DMS53 treated with DMSO at 0.1 percent for 48 hours (cell line): ENCODE data around the gene ITPR2.

Experiments used
- DNase-seq: peaks from one replicate; lab custom pipeline; 2025; ENCODE audit not compliant: unreplicated experiment; lab: John Stamatoyannopoulos, UW

ITPR2 gene

GRCh38 chr12:26426652-26427051, 406.3 kb downstream of the ITPR2 start:
- DNase-seq = no peak

- no peak for DNase-seq
Observed at GRCh38 chr12:26425587-26426260, 407.3 kb downstream of the ITPR2 start.

GRCh38 chr12:26422839-26423398, 410.1 kb downstream of the ITPR2 start:
- no peak for DNase-seq

GRCh38 chr12:26416550-26416949, 416.4 kb downstream of the ITPR2 start:
- no peak for DNase-seq

GRCh38 chr12:26410689-26411088, 422.3 kb downstream of the ITPR2 start:
- DNase-seq = no peak

GRCh38 chr12:26406813-26407212, 426.2 kb downstream of the ITPR2 start:
- DNase-seq = no peak

- DNase-seq = no peak
Observed at GRCh38 chr12:26406391-26406790, 426.6 kb downstream of the ITPR2 start.

- DNase-seq = no peak
Observed at GRCh38 chr12:26403601-26404000, 429.4 kb downstream of the ITPR2 start.

GRCh38 chr12:26402648-26403047, 430.3 kb downstream of the ITPR2 start:
- DNase-seq = peak; percentile 59

GRCh38 chr12:26401874-26402273, 431.1 kb downstream of the ITPR2 start:
- DNase-seq = no peak

GRCh38 chr12:26400627-26401026, 432.4 kb downstream of the ITPR2 start:
- DNase-seq = no peak

- no peak for DNase-seq
Observed at GRCh38 chr12:26399381-26399780, 433.6 kb downstream of the ITPR2 start.

- DNase-seq = no peak
Observed at GRCh38 chr12:26396402-26396801, 436.6 kb downstream of the ITPR2 start.

GRCh38 chr12:26389343-26389742, 443.7 kb downstream of the ITPR2 start:
- no peak for DNase-seq

- no peak for DNase-seq
Observed at GRCh38 chr12:26384536-26384935, 448.5 kb downstream of the ITPR2 start.

GRCh38 chr12:26383041-26383440, 450.0 kb downstream of the ITPR2 start:
- no peak for DNase-seq

- DNase-seq = no peak
Observed at GRCh38 chr12:26380897-26381296, 452.1 kb downstream of the ITPR2 start.

GRCh38 chr12:26379777-26380467, 453.1 kb downstream of the ITPR2 start:
- DNase-seq = no peak

- DNase-seq = no peak
Observed at GRCh38 chr12:26378711-26379110, 454.3 kb downstream of the ITPR2 start.

GRCh38 chr12:26374934-26375680, 457.9 kb downstream of the ITPR2 start:
- no peak for DNase-seq

- no peak for DNase-seq
Observed at GRCh38 chr12:26373606-26374495, 459.1 kb downstream of the ITPR2 start.
